Pancreas (tissue), 10 donors: Measurements from ENCODE around the gene PRXL2B. TPM values are rescaled to one million over a fixed set of nuclear protein-coding genes. Genes with fewer than 3 reads are reported as not detected.

Experiments used
- ATAC-seq, 4 donors: fragments of 200-7000 bp; cut with Tn5 transposase; one replicate each; pipeline versions ENCODE4 v1.8.0 to v1.9.1; 2020; ENCODE audit warnings: mild to moderate bottlenecking in 4 of 4, moderate library complexity in 4 of 4
- DNase-seq, 6 donors: peaks; one replicate each; pipeline ENCODE4 v3.0.0-alpha.2; 2020
- FAIRE-seq: peaks from 2 replicates; lab custom pipeline; 2012; peaks lifted over from hg19 to GRCh38; lab: Jason Lieb, UNC
- H3K27ac ChIP-seq, 4 donors: fragments of 200-600 bp; sonication (generic); 1 replicate in 3 of 4; 2 replicates in 1 of 4; pipeline versions ENCODE4 v1.5.0 to v1.8.0; 2020
- H3K27me3 ChIP-seq, 4 donors: fragments of 200-600 bp; one replicate each; pipeline ENCODE4 v1.8.0; 2021
- H3K36me3 ChIP-seq, 3 donors: fragments of 200-600 bp; sonication (generic) in 1 of 3; one replicate each; pipeline versions ENCODE4 v1.5.0 to v1.8.0; 2020 to 2021
- H3K4me1 ChIP-seq, 3 donors: fragments of 200-600 bp; one replicate each; pipeline ENCODE4 v1.8.0; 2021
- H3K4me3 ChIP-seq, 4 donors: fragments of 200-600 bp; sonication (generic) in 2 of 4; one replicate each; pipeline versions ENCODE4 v1.5.0 to v1.8.0; 2020 to 2021
- H3K9me3 ChIP-seq, 4 donors: fragments of 200-600 bp; one replicate each; pipeline ENCODE4 v1.8.0; 2021
- CTCF ChIP-seq, 4 donors: fragments of 200-600 bp; sonication (generic) in 3 of 4; IDR thresholded peaks; one replicate each; pipeline versions ENCODE4 v1.5.0 to v1.8.0; 2021; ENCODE audit warnings: antibody characterized with exemption in 4 of 4
- WGBS, 2 donors: extraction: QIAGEN DNeasy Blood & Tissue Kit; methylation state at CpG; one replicate each; pipeline ENCODE4 v1.1.7; 2013; 5-methylcytosine and 5-hydroxymethylcytosine counted together
- intact Hi-C, 3 donors: fragments of 100-400 bp; cut with DNase I; formaldehyde crosslinking; loops; one replicate each; pipeline versions ENCODE4 v1.11.1 to v1.14.2; 2022
- polyA plus RNA-seq, 2 donors: library from polyadenylated mRNA; stranded (reverse); fragments of 200-250 nt; gene quantifications; one replicate each; pipeline ENCODE4 v1.2.3, GENCODE V29; 2013
- total RNA-seq, 6 donors: library from RNA; stranded (reverse); fragmentation: NEBNext Ultra II Directional in 4 of 6; extraction: Animal tissue kit (Norgen Biotek cat#: 25700) in 4 of 6; gene quantifications; one replicate each; pipeline versions ENCODE4 v1.2.1 to v1.2.4, GENCODE V29; 2021 to 2023
- donor health status: healthy with polysubstance abuse.
- donor health status: DM: no; HTN: no; CAD: no; lungs with moderate emphysema.
- donor health status: DM: no; HTN: no; CAD: no.
- donor health status: control.
- donor health status: control.
- donor health status: Bipolar disorder and iron deficiency.
- donor health status: DM: yes; HTN: yes; CAD: no.
- donor health status: DM: no; HTN: no; CAD: no.
- donor health status: DM: no; HTN: no; CAD: no.
- donor health status: DM: yes; HTN: yes; CAD: no.

PRXL2B gene
- total and polyA plus RNA-seq, 8 donors = 3.3 to 16.4 (median 11.5) TPM

DNA sequence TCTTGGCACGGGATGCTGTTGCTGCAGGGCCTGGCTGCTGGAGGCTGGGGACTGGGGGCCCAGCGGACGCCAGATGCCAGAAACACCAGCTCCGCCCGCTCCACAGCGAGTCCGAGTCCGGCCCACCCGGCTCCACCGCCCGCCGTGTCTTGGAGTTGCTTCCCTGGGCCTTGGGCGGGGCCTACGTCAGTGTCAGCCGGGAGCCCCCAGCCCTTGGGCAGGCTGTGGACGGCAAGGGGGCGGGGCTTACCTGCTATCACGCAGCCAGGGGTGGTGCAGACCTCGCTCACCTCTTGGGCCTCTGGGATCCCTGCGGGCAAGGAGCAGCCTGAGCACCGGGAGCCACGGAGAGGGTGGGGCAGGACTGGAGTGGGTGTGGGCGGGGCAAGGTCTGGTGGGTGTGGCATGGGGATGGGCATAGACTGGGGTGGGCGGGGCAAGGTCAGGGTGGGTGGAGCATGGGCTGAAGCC is 24.5 kb downstream of the PRXL2B start:
- no peaks in the 10 kb centered on the region for H3K4me1 ChIP-seq
- no peaks in the 10 kb centered on the region for H3K9me3 ChIP-seq
- FAIRE-seq (no peak), DNase-seq (peak in 5 of 6 donors; percentile 19 to 75 (median 51)), ATAC-seq (peak in 3 of 4 donors; percentile 51 to 65 (median 56))
- intact Hi-C loops = loop anchor here in 1 of 3 donors (10.0 kb wide), 1 partner anchor 416 kb away; the partner anchor contains the start of gene FAAP20
- TF ChIP-seq CTCF (IDR thresholded peaks at IDR 0.05) = no peak
- H3K36me3 ChIP-seq = no peaks in the 10 kb centered on the region
- H3K27me3 ChIP-seq = no peaks in the 10 kb centered on the region
- no peak overlapping the region for H3K27ac ChIP-seq
- no peak overlapping the region for H3K4me3 ChIP-seq
- WGBS, 2 donors = 15 to 18% methylated on average over 17 to 24 of the region's 24 CpGs

DNA sequence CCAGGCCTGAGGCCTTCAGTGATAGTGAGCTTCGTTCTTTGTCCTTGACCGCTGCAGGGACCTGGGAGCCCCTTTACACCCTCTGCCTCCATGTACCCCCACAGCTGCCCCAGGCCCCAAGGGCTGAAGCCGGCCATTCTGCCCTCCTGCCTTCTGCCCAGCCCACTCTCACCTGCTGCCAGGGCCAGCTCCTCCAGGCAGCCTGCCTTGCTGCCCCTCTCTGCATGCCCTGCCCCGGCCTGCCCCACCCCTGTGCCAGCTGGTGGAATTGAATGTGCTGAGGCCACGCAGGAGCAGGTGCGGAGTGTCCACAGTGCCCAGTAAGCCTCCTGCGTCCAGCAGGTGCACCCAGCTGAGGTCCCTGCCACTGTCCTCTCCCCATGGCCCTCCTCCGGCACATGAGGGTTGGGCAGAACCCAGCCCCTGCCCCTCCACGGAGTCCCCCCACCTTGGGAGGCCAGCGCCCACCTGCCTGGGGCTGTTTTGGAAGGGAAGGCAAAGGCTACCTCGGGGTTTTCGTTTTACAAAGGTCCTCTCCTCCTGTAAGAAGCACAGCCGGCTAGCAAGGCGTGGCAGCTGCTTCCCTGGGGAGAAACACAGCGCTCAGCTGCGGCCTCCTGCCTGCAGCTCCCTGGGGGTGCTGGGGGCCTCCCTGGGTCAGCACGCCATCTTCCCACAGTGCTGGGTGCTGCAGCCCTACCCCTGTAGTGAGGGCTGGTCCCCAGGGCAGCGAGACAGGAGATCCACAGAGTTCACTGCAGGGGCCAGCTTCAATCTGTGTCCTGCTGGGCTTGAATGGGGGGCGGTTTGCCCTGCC is 25.3 kb downstream of the PRXL2B start:
- FAIRE-seq = no peak
- 73 to 87% methylated on average over 18 to 19 of the region's 19 CpGs for WGBS, 2 donors
- Histone ChIP-seq H3K4me1 (no peaks in the 10 kb centered on the region), H3K4me3 (no peak overlapping the region), H3K27ac (no peak overlapping the region), H3K27me3 (no peaks in the 10 kb centered on the region), H3K36me3 (no peaks in the 10 kb centered on the region), H3K9me3 (no peaks in the 10 kb centered on the region)
- DNase-seq = peak in 1 of 6 donors; percentile 58
- no peak for ATAC-seq
- TF ChIP-seq CTCF (IDR thresholded peaks at IDR 0.05) = no peak
- intact Hi-C loops = loop anchor here in 1 of 3 donors (10.0 kb wide), 1 partner anchor 417 kb away; the partner anchor contains the start of gene FAAP20

DNA sequence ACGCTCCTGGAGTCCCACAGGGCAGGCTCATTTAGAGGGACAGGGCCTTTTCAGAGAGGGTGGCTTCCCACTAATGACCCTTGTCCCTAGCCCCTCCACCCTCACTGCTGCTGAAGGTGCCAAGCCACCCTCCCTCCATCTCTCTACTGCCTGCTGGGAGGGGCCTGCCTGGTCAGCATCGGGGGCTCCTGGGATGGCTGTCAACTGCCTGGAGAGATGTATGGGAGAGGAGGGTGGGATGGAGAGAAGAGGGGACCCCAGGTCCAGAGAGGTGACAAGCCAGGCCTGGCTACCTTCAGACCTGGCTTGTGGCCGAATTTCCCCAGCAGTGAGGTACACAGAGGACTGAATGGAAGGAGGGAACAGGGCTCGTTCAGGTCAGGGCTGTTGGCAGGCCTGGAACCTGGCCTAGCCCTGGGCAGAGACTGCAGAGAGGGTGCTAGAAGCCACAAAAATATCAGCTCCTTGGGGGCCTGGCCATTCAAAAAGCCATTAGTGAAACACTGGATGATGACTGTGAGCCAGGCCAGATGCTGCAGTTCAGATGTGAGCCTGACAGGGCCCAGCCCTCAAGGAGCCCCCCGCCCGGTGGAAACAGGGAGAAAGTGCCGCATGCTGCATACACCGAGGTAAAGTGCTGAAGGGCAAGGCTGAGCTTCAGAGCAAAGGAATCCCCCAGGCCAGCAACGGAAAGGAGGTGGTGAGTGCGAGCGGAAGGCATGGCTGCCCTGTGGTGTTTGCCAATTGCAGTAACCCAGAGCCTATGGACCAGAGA is 26.2 kb downstream of the PRXL2B start:
- no peak for ATAC-seq
- no peak for FAIRE-seq
- Histone ChIP-seq H3K4me3 (no peak overlapping the region), H3K27me3 (no peaks in the 10 kb centered on the region), H3K27ac (no peak overlapping the region), H3K36me3 (no peaks in the 10 kb centered on the region), H3K9me3 (no peaks in the 10 kb centered on the region), H3K4me1 (no peaks in the 10 kb centered on the region)
- TF ChIP-seq CTCF (IDR thresholded peaks at IDR 0.05) = no peak
- DNase-seq = no peak
- 78 to 90% methylated on average over 10 to 11 of the region's 11 CpGs for WGBS, 2 donors
- intact Hi-C loops = loop anchor here in 1 of 3 donors (10.0 kb wide), 1 partner anchor 418 kb away; the partner anchor contains the start of gene FAAP20

DNA sequence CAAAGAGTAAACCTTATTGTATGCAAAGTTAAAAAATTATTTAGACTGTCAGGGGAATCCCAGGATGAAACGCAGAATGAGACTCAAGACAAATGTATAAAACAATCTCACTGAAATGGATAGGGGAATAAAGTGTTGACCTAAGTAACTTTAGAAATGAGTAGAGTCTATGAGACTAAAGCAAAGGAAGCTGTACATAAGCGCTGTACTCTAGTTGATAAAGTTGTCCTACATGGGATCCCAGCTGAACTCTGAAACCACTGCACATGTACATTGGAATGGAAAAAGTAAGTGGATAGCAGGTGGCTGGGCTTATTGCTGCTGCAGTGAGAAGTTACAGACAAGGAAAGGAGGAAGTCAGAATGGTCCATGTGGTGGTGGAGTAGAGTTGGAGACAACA is 27.6 kb downstream of the PRXL2B start:
- no peaks in the 10 kb centered on the region for H3K4me1 ChIP-seq
- H3K9me3 ChIP-seq = no peaks in the 10 kb centered on the region
- ATAC-seq (no peak), DNase-seq (no peak), FAIRE-seq (no peak)
- WGBS, 2 donors = 85 to 89% methylated on average over 2 of the region's 2 CpGs
- no peak for TF ChIP-seq CTCF (IDR thresholded peaks at IDR 0.05)
- H3K36me3 ChIP-seq = no peaks in the 10 kb centered on the region
- H3K4me3 ChIP-seq = no peak overlapping the region
- peaks cover 0 to 4% (median 0%) of the 10 kb centered on the region in 4 donors for H3K27me3 ChIP-seq
- no peak overlapping the region for H3K27ac ChIP-seq
- intact Hi-C loops = loop anchor here in 1 of 3 donors (10.0 kb wide), 1 partner anchor 419 kb away; the partner anchor contains the start of gene FAAP20
